ENCODE data around the gene IGLON5. TPM values are rescaled to one million over a fixed set of nuclear protein-coding genes. Genes with fewer than 3 reads are reported as not detected.

Gene IGLON5
- total RNA-seq = 0.21 TPM
- polyA plus RNA-seq = 0.25 TPM

GRCh38 chr19:51311351-51312257 is at the start of gene IGLON5:
Gene IGLON5 (plus strand): TSS chr19:51311644. CDS start chr19:51311848, 204 bp downstream.
- peak; percentile 8 for DNase-seq (ENCODE audit: extremely low spot score)
- Histone ChIP-seq H3K4me1 (ENCODE audit: insufficient read depth) (no peaks in the 10 kb centered on the region), H3K27ac (ENCODE audit: low read depth) (no peak within 1 kb of the TSS), H3K36me3 (ENCODE audit: insufficient read depth) (no peaks in the 10 kb centered on the region), H3K4me3 (ENCODE audit: low read depth, low read length) (no peak within 1 kb of the TSS)
- 2% methylated on average over 58 of the region's 76 CpGs for WGBS

GRCh38 chr19:51263808-51264207 is 47.6 kb upstream of the IGLON5 start:
- WGBS = 69% methylated on average over 4 of the region's 4 CpGs
- H3K4me1 ChIP-seq (ENCODE audit: insufficient read depth) = no peaks in the 10 kb centered on the region
- no peak overlapping the region for H3K27ac ChIP-seq (ENCODE audit: low read depth)
- DNase-seq (ENCODE audit: extremely low spot score) = no peak
- no peaks in the 10 kb centered on the region for H3K36me3 ChIP-seq (ENCODE audit: insufficient read depth)
- H3K4me3 ChIP-seq (ENCODE audit: low read depth, low read length) = no peak overlapping the region

DNA sequence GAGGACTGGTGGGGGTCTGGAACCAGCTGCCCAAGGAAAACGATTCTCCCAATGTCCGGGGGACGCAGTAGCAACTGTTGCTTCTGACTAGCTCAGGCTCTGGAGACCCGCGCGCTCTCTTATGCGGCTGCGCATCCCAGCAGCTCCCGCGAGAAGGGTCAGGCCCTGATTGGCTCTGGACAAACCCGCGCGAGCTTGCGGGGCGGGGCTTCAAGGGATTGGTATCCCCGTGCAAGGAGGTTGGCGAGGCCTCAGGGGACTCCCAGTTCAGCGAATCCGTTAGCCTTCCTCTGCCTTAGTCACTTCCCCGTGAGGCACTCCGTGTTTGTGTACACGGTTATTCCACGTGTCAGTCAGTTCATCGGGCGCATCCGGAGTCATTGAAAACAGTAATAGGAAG is 40.4 kb upstream of the IGLON5 start:
- H3K4me3 ChIP-seq (ENCODE audit: low read depth, low read length) = no peak overlapping the region
- no peaks in the 10 kb centered on the region for H3K36me3 ChIP-seq (ENCODE audit: insufficient read depth)
- H3K4me1 ChIP-seq (ENCODE audit: insufficient read depth) = no peaks in the 10 kb centered on the region
- DNase-seq (ENCODE audit: extremely low spot score) = no peak
- H3K27ac ChIP-seq (ENCODE audit: low read depth) = no peak overlapping the region
- WGBS = 57% methylated on average over 26 of the region's 26 CpGs

- 57% methylated on average over 6 of the region's 6 CpGs for WGBS
- no peaks in the 10 kb centered on the region for H3K4me1 ChIP-seq (ENCODE audit: insufficient read depth)
- no peak overlapping the region for H3K4me3 ChIP-seq (ENCODE audit: low read depth, low read length)
- no peak for DNase-seq (ENCODE audit: extremely low spot score)
- no peaks in the 10 kb centered on the region for H3K36me3 ChIP-seq (ENCODE audit: insufficient read depth)
- H3K27ac ChIP-seq (ENCODE audit: low read depth) = no peak overlapping the region
Measured at GRCh38 chr19:51272183-51272810, 39.1 kb upstream of the IGLON5 start.

DNA sequence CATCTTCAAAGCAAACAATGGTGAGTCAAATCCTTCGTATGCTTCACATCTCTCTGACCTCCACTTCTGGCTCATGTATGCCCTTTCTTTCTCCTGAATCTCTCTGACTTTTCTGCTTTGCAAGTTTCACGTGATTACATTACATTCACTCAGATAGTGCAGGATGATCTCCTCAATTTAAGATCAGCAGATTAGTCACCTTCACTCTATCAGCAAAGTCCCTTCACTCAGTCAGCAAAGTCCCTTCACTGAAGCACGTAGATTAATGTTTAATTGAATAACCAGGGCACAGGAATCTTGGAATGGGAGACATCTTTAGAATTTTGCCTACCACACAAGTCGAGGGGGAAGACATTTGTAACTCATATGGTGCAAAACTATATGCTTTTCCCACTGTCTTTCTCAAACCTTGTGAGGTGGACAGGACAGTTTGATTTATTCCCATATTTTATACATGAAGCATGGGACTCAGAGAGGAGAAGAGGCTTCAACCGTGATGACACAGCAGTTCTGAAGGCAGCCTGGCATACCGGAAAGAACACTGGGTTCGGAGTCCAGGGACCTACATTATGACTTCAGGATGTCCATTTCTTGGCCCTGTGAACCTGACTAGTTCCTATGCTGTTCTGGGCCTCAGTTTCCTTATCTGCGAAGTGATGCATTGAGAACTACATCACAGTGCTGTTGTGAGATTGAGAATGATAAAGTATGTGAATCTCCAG is 37.2 kb upstream of the IGLON5 start:
- WGBS = 78% methylated on average over 8 of the region's 8 CpGs
- Histone ChIP-seq H3K36me3 (ENCODE audit: insufficient read depth) (no peaks in the 10 kb centered on the region), H3K4me3 (ENCODE audit: low read depth, low read length) (no peak overlapping the region), H3K27ac (ENCODE audit: low read depth) (no peak overlapping the region), H3K4me1 (ENCODE audit: insufficient read depth) (no peaks in the 10 kb centered on the region)
- DNase-seq (ENCODE audit: extremely low spot score) = no peak

- Histone ChIP-seq H3K27ac (ENCODE audit: low read depth) (no peak overlapping the region), H3K4me1 (ENCODE audit: insufficient read depth) (no peaks in the 10 kb centered on the region), H3K4me3 (ENCODE audit: low read depth, low read length) (no peak overlapping the region), H3K36me3 (ENCODE audit: insufficient read depth) (no peaks in the 10 kb centered on the region)
- no peak for DNase-seq (ENCODE audit: extremely low spot score)
- WGBS = 59% methylated on average over 3 of the region's 3 CpGs
Measured at GRCh38 chr19:51277112-51277511, 34.3 kb upstream of the IGLON5 start.

DNA sequence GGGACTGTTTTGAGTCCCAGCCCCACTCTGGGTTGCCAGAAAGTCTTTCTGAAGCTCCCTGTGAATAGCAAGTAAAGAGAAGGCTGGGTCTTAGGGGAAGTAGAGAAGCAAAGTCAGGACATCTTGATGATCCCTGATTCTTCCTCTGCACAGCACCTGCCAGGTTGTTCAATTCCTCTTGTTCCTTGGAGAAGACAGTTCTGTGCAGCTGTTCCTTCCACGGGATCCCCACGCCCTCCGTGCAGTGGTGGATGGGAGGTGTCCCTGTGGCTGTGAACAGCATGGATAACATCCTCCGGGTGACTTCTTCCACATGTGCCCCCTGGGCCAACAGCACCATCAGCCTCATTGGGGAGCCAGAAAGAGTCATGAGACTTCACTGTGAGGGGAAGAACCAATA is 29.1 kb upstream of the IGLON5 start:
- 81% methylated on average over 4 of the region's 4 CpGs for WGBS
- H3K4me3 ChIP-seq (ENCODE audit: low read depth, low read length) = no peak overlapping the region
- DNase-seq (ENCODE audit: extremely low spot score) = no peak
- H3K4me1 ChIP-seq (ENCODE audit: insufficient read depth) = no peaks in the 10 kb centered on the region
- no peak overlapping the region for H3K27ac ChIP-seq (ENCODE audit: low read depth)
- H3K36me3 ChIP-seq (ENCODE audit: insufficient read depth) = no peaks in the 10 kb centered on the region

GRCh38 chr19:51285682-51286081 is 25.8 kb upstream of the IGLON5 start:
- H3K36me3 ChIP-seq (ENCODE audit: insufficient read depth) = no peaks in the 10 kb centered on the region
- DNase-seq (ENCODE audit: extremely low spot score) = no peak
- 78% methylated on average over 3 of the region's 3 CpGs for WGBS
- H3K27ac ChIP-seq (ENCODE audit: low read depth) = no peak overlapping the region
- no peak overlapping the region for H3K4me3 ChIP-seq (ENCODE audit: low read depth, low read length)
- no peaks in the 10 kb centered on the region for H3K4me1 ChIP-seq (ENCODE audit: insufficient read depth)

DNA sequence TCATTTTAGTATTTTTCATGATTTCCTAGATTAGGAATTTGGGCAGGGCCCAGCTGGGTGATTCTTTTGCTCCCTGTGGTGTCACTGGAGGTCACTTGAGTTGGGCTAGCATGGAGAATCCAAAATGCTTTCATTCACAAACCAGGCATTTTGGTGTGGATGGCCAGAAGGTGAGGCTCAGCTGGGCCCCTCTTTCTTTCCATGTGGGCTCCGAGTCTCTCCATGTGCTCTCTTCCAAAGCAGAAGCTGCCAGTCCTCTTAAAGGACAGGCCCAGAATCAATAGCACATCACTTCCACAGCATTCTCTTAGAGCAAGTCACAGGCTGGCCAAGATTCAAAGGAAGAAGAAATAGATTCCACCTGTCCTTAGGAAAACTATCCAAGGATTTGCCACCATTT is 21.8 kb upstream of the IGLON5 start:
- Histone ChIP-seq H3K4me1 (ENCODE audit: insufficient read depth) (no peaks in the 10 kb centered on the region), H3K36me3 (ENCODE audit: insufficient read depth) (no peaks in the 10 kb centered on the region), H3K4me3 (ENCODE audit: low read depth, low read length) (no peak overlapping the region), H3K27ac (ENCODE audit: low read depth) (no peak overlapping the region)
- DNase-seq (ENCODE audit: extremely low spot score) = no peak
- WGBS = 87% methylated on average over 1 of the region's 1 CpG

- no peak for DNase-seq (ENCODE audit: extremely low spot score)
- Histone ChIP-seq H3K36me3 (ENCODE audit: insufficient read depth) (no peaks in the 10 kb centered on the region), H3K4me1 (ENCODE audit: insufficient read depth) (no peaks in the 10 kb centered on the region), H3K4me3 (ENCODE audit: low read depth, low read length) (no peak overlapping the region), H3K27ac (ENCODE audit: low read depth) (no peak overlapping the region)
- 27% methylated on average over 11 of the region's 11 CpGs for WGBS
Measured at GRCh38 chr19:51292971-51293370, 18.5 kb upstream of the IGLON5 start.

- no peak for DNase-seq (ENCODE audit: extremely low spot score)
- H3K4me1 ChIP-seq (ENCODE audit: insufficient read depth) = no peaks in the 10 kb centered on the region
- 63% methylated on average over 14 of the region's 14 CpGs for WGBS
- no peak overlapping the region for H3K4me3 ChIP-seq (ENCODE audit: low read depth, low read length)
- no peak overlapping the region for H3K27ac ChIP-seq (ENCODE audit: low read depth)
- no peaks in the 10 kb centered on the region for H3K36me3 ChIP-seq (ENCODE audit: insufficient read depth)
Measured at GRCh38 chr19:51293571-51294210, 17.8 kb upstream of the IGLON5 start.

- Histone ChIP-seq H3K4me3 (ENCODE audit: low read depth, low read length) (no peak overlapping the region), H3K4me1 (ENCODE audit: insufficient read depth) (no peaks in the 10 kb centered on the region), H3K27ac (ENCODE audit: low read depth) (no peak overlapping the region), H3K36me3 (ENCODE audit: insufficient read depth) (no peaks in the 10 kb centered on the region)
- DNase-seq (ENCODE audit: extremely low spot score) = no peak
- WGBS = 61% methylated on average over 23 of the region's 23 CpGs
Measured at GRCh38 chr19:51294211-51294976, 17.1 kb upstream of the IGLON5 start.

- Histone ChIP-seq H3K27ac (ENCODE audit: low read depth) (no peak overlapping the region), H3K4me1 (ENCODE audit: insufficient read depth) (no peaks in the 10 kb centered on the region), H3K36me3 (ENCODE audit: insufficient read depth) (no peaks in the 10 kb centered on the region), H3K4me3 (ENCODE audit: low read depth, low read length) (no peak overlapping the region)
- no peak for DNase-seq (ENCODE audit: extremely low spot score)
- 51% methylated on average over 12 of the region's 12 CpGs for WGBS
Measured at GRCh38 chr19:51294977-51295375, 16.5 kb upstream of the IGLON5 start.
